Liver (tissue), 9 donors: ENCODE results near the gene TRAPPC12. TPM values are rescaled to one million over a fixed set of nuclear protein-coding genes. Genes with fewer than 3 reads are reported as not detected.
"Not testable (repeated sequence)": the region's sequence is repeated elsewhere in the genome, so short reads cannot be mapped to it uniquely, and the experiment has no call there.

Source experiments
- DNase-seq: peaks from one replicate; pipeline ENCODE4 v3.0.0-alpha.2; 2017; ENCODE audit warnings: low spot score
- H3K27ac ChIP-seq, 2 donors: one replicate each; pipeline ENCODE4 v1.7.0; 2013; ENCODE audit warnings: inconsistent platforms in 2 of 2, low read length in 2 of 2, control low read depth in 1 of 2, low read depth in 1 of 2, mild to moderate bottlenecking in 1 of 2
- H3K27me3 ChIP-seq, 4 donors: one replicate each; pipeline versions ENCODE4 v1.6.1 to v1.7.0; 2013; ENCODE audit warnings: low read length in 3 of 4, inconsistent platforms in 1 of 4, mild to moderate bottlenecking in 1 of 4, moderate library complexity in 1 of 4; ENCODE audit not compliant: control insufficient read depth in 4 of 4, insufficient read depth in 4 of 4
- H3K36me3 ChIP-seq, 4 donors: one replicate each; pipeline versions ENCODE4 v1.6.1 to v1.7.0; 2013; ENCODE audit warnings: low read length in 3 of 4, mild to moderate bottlenecking in 3 of 4, low read depth in 1 of 4, moderate library complexity in 1 of 4; ENCODE audit not compliant: control insufficient read depth in 4 of 4, insufficient read depth in 3 of 4
- H3K4me1 ChIP-seq, 4 donors: one replicate each; pipeline versions ENCODE4 v1.6.1 to v1.7.0; 2013; ENCODE audit warnings: low read length in 3 of 4, mild to moderate bottlenecking in 3 of 4, moderate library complexity in 1 of 4; ENCODE audit not compliant: control insufficient read depth in 4 of 4, insufficient read depth in 4 of 4
- H3K4me3 ChIP-seq, 3 donors: one replicate each; pipeline versions ENCODE4 v1.6.1 to v1.7.0; 2013; ENCODE audit warnings: low read length in 3 of 3, control low read depth in 1 of 3, low read depth in 1 of 3, mild to moderate bottlenecking in 1 of 3
- H3K9ac ChIP-seq, 2 donors: one replicate each; pipeline ENCODE4 v1.7.0; 2013; ENCODE audit warnings: low read length in 2 of 2, mild to moderate bottlenecking in 2 of 2, moderate library complexity in 2 of 2, control low read depth in 1 of 2, low read depth in 1 of 2
- H3K9me3 ChIP-seq, 4 donors: one replicate each; pipeline versions ENCODE4 v1.6.1 to v1.7.0; 2013; ENCODE audit warnings: low read length in 3 of 4; ENCODE audit not compliant: control insufficient read depth in 4 of 4
- ATF3 ChIP-seq: IDR thresholded peaks from 2 replicates; pipeline ENCODE4 v1.6.1; 2016; ENCODE audit warnings: antibody characterized with exemption
- EGR1 ChIP-seq, 2 donors: IDR thresholded peaks; 2 replicates each; pipeline ENCODE4 v1.6.1; 2016 to 2018; ENCODE audit warnings: antibody characterized with exemption in 2 of 2, low read depth in 2 of 2
- FOXA1 ChIP-seq: IDR thresholded peaks from 2 replicates; pipeline ENCODE4 v1.6.1; 2016; ENCODE audit warnings: antibody characterized with exemption
- FOXA2 ChIP-seq: IDR thresholded peaks from 2 replicates; pipeline ENCODE4 v1.6.1; 2016; ENCODE audit warnings: antibody characterized with exemption
- GABPA ChIP-seq, 2 donors: IDR thresholded peaks in 1 of 2; conservative IDR thresholded peaks in 1 of 2; 2 replicates each; pipeline ENCODE4 v1.6.1; 2016; ENCODE audit warnings: antibody characterized with exemption in 2 of 2, mild to moderate bottlenecking in 1 of 2, moderate library complexity in 1 of 2
- HNF4A ChIP-seq, 2 donors: conservative IDR thresholded peaks; 2 replicates each; pipeline ENCODE4 v1.6.1; 2016; ENCODE audit warnings: antibody characterized with exemption in 2 of 2, mild to moderate bottlenecking in 2 of 2
- HNF4G ChIP-seq: IDR thresholded peaks from 2 replicates; pipeline ENCODE4 v1.6.1; 2016; ENCODE audit warnings: antibody characterized with exemption
- JUND ChIP-seq, 2 donors: IDR thresholded peaks; 2 replicates each; pipeline ENCODE4 v1.6.1; 2016; ENCODE audit warnings: antibody characterized with exemption in 2 of 2
- NR2F2 ChIP-seq: IDR thresholded peaks from 2 replicates; pipeline ENCODE4 v1.6.1; 2016; ENCODE audit warnings: antibody characterized with exemption
- RAD21 ChIP-seq, 2 donors: IDR thresholded peaks; 2 replicates each; pipeline ENCODE4 v1.6.1; 2016; ENCODE audit warnings: antibody characterized with exemption in 2 of 2, mild to moderate bottlenecking in 2 of 2
- RXRA ChIP-seq, 2 donors: IDR thresholded peaks; 2 replicates each; pipeline ENCODE4 v1.6.1; 2017 to 2018; ENCODE audit warnings: antibody characterized with exemption in 2 of 2, mild to moderate bottlenecking in 1 of 2
- SP1 ChIP-seq: IDR thresholded peaks from 2 replicates; pipeline ENCODE4 v1.6.1; 2018; ENCODE audit warnings: antibody characterized with exemption, mild to moderate bottlenecking
- TAF1 ChIP-seq: conservative IDR thresholded peaks from 2 replicates; pipeline ENCODE4 v1.6.1; 2016; ENCODE audit warnings: antibody characterized with exemption, mild to moderate bottlenecking
- YY1 ChIP-seq: IDR thresholded peaks from 2 replicates; pipeline ENCODE4 v1.6.1; 2016; ENCODE audit warnings: antibody characterized with exemption, mild to moderate bottlenecking
- WGBS: extraction: QIAGEN DNeasy Blood & Tissue Kit; methylation state at CpG from one replicate; pipeline ENCODE4 v1.1.7; 2013; 5-methylcytosine and 5-hydroxymethylcytosine counted together
- polyA plus RNA-seq, 2 donors: library from polyadenylated mRNA; stranded (reverse) in 1 of 2; unstranded in 1 of 2; fragments of 200-250 nt in 1 of 2; fragments of >200 nt in 1 of 2; fragmentation: Nextera tagmentation in 1 of 2; extraction: Ambion mirVana in 1 of 2; gene quantifications; one replicate each; pipeline versions ENCODE4 v1.2.1 to v1.2.3, GENCODE V29; 2013 to 2015
- total RNA-seq, 2 donors: library from RNA; depleted of rRNA; stranded (reverse); fragments of >200 nt; gene quantifications; one replicate each; pipeline ENCODE4 v1.2.3, GENCODE V29; 2014
- TF ChIP-seq, protein P1 (sequence below): fragments of 150-350 bp; IDR thresholded peaks from 2 replicates; pipeline ENCODE4 v1.5.1; 2017; ENCODE audit warnings: improper control_type of control experiment, low read depth, low read length; ENCODE audit not compliant: missing input control
- TF ChIP-seq, protein P2 (sequence below): IDR thresholded peaks from 2 replicates; pipeline ENCODE4 v1.6.1; 2016; ENCODE audit warnings: antibody characterized with exemption, mild to moderate bottlenecking
- TF ChIP-seq, protein P3 (sequence below): IDR thresholded peaks from 2 replicates; pipeline ENCODE4 v1.6.1; 2016; ENCODE audit warnings: antibody characterized with exemption
- TF ChIP-seq, protein P4 (sequence below): IDR thresholded peaks from 2 replicates; pipeline ENCODE4 v1.6.1; 2016; ENCODE audit warnings: antibody characterized with exemption
- donor health status: healthy.
- donor health status: healthy.
- donor health status: healthy.
- donor health status: healthy.
- donor health status: healthy.

The TRAPPC12 gene
- total and polyA plus RNA-seq, 4 donors, result 30.2 to 60.9 (median 39.7) TPM

DNA sequence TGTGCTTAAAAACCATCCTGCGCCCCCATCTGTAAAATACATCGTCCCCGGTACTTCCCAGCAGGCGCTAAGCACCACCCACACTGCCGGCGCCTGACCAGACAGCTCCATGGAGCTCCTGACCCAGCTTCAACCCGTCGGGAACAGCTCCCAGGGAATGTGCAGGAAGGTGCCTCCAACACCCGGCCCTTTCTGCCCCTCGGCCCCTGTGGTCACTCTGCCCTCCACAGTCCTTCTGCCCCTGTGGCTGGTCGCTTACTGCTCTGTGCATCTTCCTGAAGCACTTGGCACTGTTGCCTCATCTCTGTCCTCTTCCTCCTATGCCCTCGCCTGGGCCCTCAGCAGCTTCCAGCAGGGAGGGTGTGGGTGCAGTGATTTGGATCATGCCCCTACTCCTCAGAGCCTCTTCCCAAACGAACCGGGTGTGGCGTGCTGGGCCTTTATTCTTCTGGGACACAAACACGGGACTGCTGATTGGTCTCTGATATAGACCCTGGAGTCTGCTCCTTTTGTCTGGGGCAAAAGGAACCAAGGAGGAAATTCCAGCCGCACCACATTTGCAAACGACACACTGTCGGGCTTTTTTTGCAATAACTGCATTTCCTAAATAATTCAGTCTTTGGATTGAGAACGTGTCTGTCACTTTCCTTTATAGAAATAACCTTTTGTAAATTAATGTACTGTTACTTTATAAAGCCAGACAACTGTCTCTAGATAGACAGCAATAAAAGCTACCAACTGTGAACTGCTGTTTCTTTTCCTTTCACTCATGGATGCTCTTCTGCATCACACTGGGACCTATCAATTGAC lies 73.9 kb downstream of the TRAPPC12 start:
- TF ChIP-seq RAD21 (IDR thresholded peaks at IDR 0.05), result no peak
- no peak for TF ChIP-seq GABPA (IDR thresholded peaks at IDR 0.05 in 1 of 2, conservative IDR thresholded peaks at IDR 0.05 in 1 of 2)
- TF ChIP-seq, protein P1, sequence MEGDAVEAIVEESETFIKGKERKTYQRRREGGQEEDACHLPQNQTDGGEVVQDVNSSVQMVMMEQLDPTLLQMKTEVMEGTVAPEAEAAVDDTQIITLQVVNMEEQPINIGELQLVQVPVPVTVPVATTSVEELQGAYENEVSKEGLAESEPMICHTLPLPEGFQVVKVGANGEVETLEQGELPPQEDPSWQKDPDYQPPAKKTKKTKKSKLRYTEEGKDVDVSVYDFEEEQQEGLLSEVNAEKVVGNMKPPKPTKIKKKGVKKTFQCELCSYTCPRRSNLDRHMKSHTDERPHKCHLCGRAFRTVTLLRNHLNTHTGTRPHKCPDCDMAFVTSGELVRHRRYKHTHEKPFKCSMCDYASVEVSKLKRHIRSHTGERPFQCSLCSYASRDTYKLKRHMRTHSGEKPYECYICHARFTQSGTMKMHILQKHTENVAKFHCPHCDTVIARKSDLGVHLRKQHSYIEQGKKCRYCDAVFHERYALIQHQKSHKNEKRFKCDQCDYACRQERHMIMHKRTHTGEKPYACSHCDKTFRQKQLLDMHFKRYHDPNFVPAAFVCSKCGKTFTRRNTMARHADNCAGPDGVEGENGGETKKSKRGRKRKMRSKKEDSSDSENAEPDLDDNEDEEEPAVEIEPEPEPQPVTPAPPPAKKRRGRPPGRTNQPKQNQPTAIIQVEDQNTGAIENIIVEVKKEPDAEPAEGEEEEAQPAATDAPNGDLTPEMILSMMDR, result no peak
- TF ChIP-seq HNF4G, result no peak
- TF ChIP-seq JUND (IDR thresholded peaks at IDR 0.05), result no peak
- TF ChIP-seq ATF3, result no peak
- TF ChIP-seq NR2F2, result no peak
- TF ChIP-seq, protein P2, sequence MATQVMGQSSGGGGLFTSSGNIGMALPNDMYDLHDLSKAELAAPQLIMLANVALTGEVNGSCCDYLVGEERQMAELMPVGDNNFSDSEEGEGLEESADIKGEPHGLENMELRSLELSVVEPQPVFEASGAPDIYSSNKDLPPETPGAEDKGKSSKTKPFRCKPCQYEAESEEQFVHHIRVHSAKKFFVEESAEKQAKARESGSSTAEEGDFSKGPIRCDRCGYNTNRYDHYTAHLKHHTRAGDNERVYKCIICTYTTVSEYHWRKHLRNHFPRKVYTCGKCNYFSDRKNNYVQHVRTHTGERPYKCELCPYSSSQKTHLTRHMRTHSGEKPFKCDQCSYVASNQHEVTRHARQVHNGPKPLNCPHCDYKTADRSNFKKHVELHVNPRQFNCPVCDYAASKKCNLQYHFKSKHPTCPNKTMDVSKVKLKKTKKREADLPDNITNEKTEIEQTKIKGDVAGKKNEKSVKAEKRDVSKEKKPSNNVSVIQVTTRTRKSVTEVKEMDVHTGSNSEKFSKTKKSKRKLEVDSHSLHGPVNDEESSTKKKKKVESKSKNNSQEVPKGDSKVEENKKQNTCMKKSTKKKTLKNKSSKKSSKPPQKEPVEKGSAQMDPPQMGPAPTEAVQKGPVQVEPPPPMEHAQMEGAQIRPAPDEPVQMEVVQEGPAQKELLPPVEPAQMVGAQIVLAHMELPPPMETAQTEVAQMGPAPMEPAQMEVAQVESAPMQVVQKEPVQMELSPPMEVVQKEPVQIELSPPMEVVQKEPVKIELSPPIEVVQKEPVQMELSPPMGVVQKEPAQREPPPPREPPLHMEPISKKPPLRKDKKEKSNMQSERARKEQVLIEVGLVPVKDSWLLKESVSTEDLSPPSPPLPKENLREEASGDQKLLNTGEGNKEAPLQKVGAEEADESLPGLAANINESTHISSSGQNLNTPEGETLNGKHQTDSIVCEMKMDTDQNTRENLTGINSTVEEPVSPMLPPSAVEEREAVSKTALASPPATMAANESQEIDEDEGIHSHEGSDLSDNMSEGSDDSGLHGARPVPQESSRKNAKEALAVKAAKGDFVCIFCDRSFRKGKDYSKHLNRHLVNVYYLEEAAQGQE, result no peak
- TF ChIP-seq HNF4A (conservative IDR thresholded peaks at IDR 0.05), result no peak
- TF ChIP-seq FOXA2, result no peak
- no peak for TF ChIP-seq SP1
- TF ChIP-seq YY1, result no peak
- TF ChIP-seq EGR1 (IDR thresholded peaks at IDR 0.05; ENCODE audit: low read depth in 2 of 2), result no peak
- TF ChIP-seq TAF1, result no peak
- no peak for TF ChIP-seq FOXA1
- TF ChIP-seq, protein P3, sequence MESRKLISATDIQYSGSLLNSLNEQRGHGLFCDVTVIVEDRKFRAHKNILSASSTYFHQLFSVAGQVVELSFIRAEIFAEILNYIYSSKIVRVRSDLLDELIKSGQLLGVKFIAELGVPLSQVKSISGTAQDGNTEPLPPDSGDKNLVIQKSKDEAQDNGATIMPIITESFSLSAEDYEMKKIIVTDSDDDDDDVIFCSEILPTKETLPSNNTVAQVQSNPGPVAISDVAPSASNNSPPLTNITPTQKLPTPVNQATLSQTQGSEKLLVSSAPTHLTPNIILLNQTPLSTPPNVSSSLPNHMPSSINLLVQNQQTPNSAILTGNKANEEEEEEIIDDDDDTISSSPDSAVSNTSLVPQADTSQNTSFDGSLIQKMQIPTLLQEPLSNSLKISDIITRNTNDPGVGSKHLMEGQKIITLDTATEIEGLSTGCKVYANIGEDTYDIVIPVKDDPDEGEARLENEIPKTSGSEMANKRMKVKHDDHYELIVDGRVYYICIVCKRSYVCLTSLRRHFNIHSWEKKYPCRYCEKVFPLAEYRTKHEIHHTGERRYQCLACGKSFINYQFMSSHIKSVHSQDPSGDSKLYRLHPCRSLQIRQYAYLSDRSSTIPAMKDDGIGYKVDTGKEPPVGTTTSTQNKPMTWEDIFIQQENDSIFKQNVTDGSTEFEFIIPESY, result no peak
- TF ChIP-seq, protein P4, sequence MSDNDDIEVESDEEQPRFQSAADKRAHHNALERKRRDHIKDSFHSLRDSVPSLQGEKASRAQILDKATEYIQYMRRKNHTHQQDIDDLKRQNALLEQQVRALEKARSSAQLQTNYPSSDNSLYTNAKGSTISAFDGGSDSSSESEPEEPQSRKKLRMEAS, result no peak
- no peak for TF ChIP-seq RXRA (IDR thresholded peaks at IDR 0.05)
- peaks cover 4 to 46% (median 14%) of the 10 kb centered on the region in 4 donors for H3K36me3 ChIP-seq
- H3K27me3 ChIP-seq, result no peaks in the 10 kb centered on the region
- WGBS, result 86% methylated on average over 20 of the region's 20 CpGs
- H3K27ac ChIP-seq, result no peak overlapping the region
- no peak overlapping the region for H3K4me3 ChIP-seq
- no peak overlapping the region for H3K9ac ChIP-seq
- H3K4me1 ChIP-seq, result no peaks in the 10 kb centered on the region
- no peak for DNase-seq
- H3K9me3 ChIP-seq, result no peaks in the 10 kb centered on the region

DNA sequence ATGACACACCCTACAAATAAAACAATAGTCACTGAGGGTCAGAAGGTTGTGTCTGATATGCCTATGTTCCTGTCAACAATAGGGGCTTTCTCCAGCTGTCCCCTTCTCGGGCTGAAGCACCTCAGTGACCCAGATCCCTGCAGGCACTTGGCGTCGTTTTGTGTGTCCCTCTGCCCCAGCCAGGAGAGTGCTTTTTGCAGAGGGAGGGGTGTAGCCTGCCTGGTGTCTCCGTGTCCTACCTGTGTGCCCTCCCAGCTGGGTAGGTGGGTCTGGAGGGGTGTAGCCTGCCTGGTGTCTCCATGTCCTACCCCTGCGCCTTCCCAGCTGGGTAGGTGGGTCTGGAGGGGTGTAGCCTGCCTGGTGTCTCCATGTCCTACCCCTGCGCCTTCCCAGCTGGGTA lies 74.5 kb downstream of the TRAPPC12 start:
- H3K9me3 ChIP-seq, DNase-seq, H3K4me3 ChIP-seq, H3K9ac ChIP-seq, H3K4me1 ChIP-seq, H3K27me3 ChIP-seq, H3K27ac ChIP-seq: not testable (repeated sequence)
- H3K36me3 ChIP-seq, result peaks cover 4 to 45% (median 15%) of the 10 kb centered on the region in 4 donors
- 93% methylated on average over 6 of the region's 6 CpGs for WGBS
